Erythroblast (primary cell): Measurements from ENCODE around the gene PLIN5.
"Not testable (repeated sequence)": the region's sequence is repeated elsewhere in the genome, so short reads cannot be mapped to it uniquely, and the experiment has no call there.

Experiments
- GATA1 ChIP-seq: IDR thresholded peaks from 2 replicates; pipeline ENCODE4 v1.6.1; 2011; ENCODE audit warnings: low read depth, mild to moderate bottlenecking, control low read depth, low read length, moderate library complexity
- POLR2A ChIP-seq: IDR thresholded peaks from 2 replicates; pipeline ENCODE4 v1.6.1; 2011; ENCODE audit warnings: mild to moderate bottlenecking, low read length

- TF ChIP-seq POLR2A, GATA1: not testable (repeated sequence)
These were observed 6.8 kb upstream of the PLIN5 start for GRCh38 chr19:4541806-4542145.
